Neural cell (in vitro differentiated cells): ENCODE measurements around the gene EEF1A2. TPM values are rescaled to one million over a fixed set of nuclear protein-coding genes. Genes with fewer than 3 reads are reported as not detected.

Experiments
- H2AFZ ChIP-seq: fragments of 200-600, 300-800 bp; sonication (generic), shearing (Covaris generic); 2 replicates; pipeline ENCODE4 v1.6.0; 2014; ENCODE audit warnings: low read depth, mild to moderate bottlenecking, antibody characterized with exemption, low read length, moderate library complexity
- H3F3A ChIP-seq: fragments of 200-600 bp; shearing (Covaris generic); 2 replicates; pipeline ENCODE4 v1.6.1; 2016; ENCODE audit warnings: mild to moderate bottlenecking, moderate library complexity, mixed read lengths, antibody characterized with exemption, low read length; ENCODE audit not compliant: insufficient read depth, poor library complexity, severe bottlenecking
- H3K27ac ChIP-seq: fragments of 200-600, 300-800 bp; sonication (generic), shearing (Covaris generic); 2 replicates; pipeline ENCODE4 v1.5.1; 2014; ENCODE audit warnings: mild to moderate bottlenecking, low read length, moderate library complexity
- H3K27me3 ChIP-seq: fragments of 300-800, 200-600 bp; sonication (generic), shearing (Covaris generic); 2 replicates; pipeline ENCODE4 v1.6.0; 2014; ENCODE audit warnings: mild to moderate bottlenecking, low read depth, low read length, moderate library complexity; ENCODE audit not compliant: insufficient read depth
- H3K36me3 ChIP-seq: fragments of 300-800, 200-600 bp; sonication (generic), shearing (Covaris generic); 2 replicates; pipeline ENCODE4 v1.5.1; 2014; ENCODE audit warnings: mild to moderate bottlenecking, antibody characterized with exemption, low read length, moderate library complexity; ENCODE audit not compliant: insufficient read depth
- H3K4me2 ChIP-seq: fragments of 300-800, 200-600 bp; sonication (generic), shearing (Covaris generic); 2 replicates; pipeline ENCODE4 v1.6.0; 2014; ENCODE audit warnings: mild to moderate bottlenecking, low read length
- H3K4me3 ChIP-seq: fragments of 300-800, 200-600 bp; sonication (generic), shearing (Covaris generic); 2 replicates; pipeline ENCODE4 v1.5.1; 2014; ENCODE audit warnings: mild to moderate bottlenecking, low read length, moderate library complexity
- H3K79me2 ChIP-seq: fragments of 200-600 bp; shearing (Covaris generic); replicated peaks from 2 replicates; pipeline ENCODE4 v1.6.0; 2014; ENCODE audit warnings: mild to moderate bottlenecking, low read length, moderate library complexity; ENCODE audit not compliant: insufficient read depth
- H3K9ac ChIP-seq: fragments of 300-800, 200-600 bp; sonication (generic), shearing (Covaris generic); 2 replicates; pipeline ENCODE4 v1.6.1; 2016; ENCODE audit warnings: mild to moderate bottlenecking, low read length, mixed read lengths
- H3K9me2 ChIP-seq: fragments of 200-600 bp; shearing (Covaris generic); 2 replicates; pipeline ENCODE4 v1.6.1; 2016; ENCODE audit warnings: mild to moderate bottlenecking, low read length, mixed read lengths; ENCODE audit not compliant: insufficient read depth
- H3K9me3 ChIP-seq: fragments of 200-600, 300-800 bp; sonication (generic), shearing (Covaris generic); 2 replicates; pipeline ENCODE4 v1.6.1; 2016; ENCODE audit warnings: mild to moderate bottlenecking, mixed run types, low read length, moderate library complexity, mixed read lengths
- H4K20me1 ChIP-seq: fragments of 200-600 bp; shearing (Covaris generic); 2 replicates; pipeline ENCODE4 v1.6.1; 2016; ENCODE audit warnings: mild to moderate bottlenecking, mixed run types; ENCODE audit not compliant: insufficient read depth
- CTCF ChIP-seq: fragments of 450-650 bp; IDR thresholded peaks from 2 replicates; pipeline ENCODE4 v1.5.1; 2014; ENCODE audit warnings: antibody characterized with exemption, mild to moderate bottlenecking, moderate library complexity; ENCODE audit not compliant: poor library complexity, severe bottlenecking
- EP300 ChIP-seq: fragments of 450-650 bp; conservative IDR thresholded peaks from 2 replicates; pipeline ENCODE4 v1.6.1; 2014; ENCODE audit warnings: antibody characterized with exemption, mild to moderate bottlenecking, moderate library complexity; ENCODE audit not compliant: poor library complexity, severe bottlenecking
- EZH2 ChIP-seq: fragments of 200-600, 300-800 bp; shearing (Covaris generic), sonication (generic); IDR thresholded peaks from 2 replicates; pipeline ENCODE4 v1.6.1; 2014; ENCODE audit warnings: antibody characterized with exemption, low read length, borderline replicate concordance, mild to moderate bottlenecking; ENCODE audit not compliant: insufficient read depth, poor library complexity, severe bottlenecking
- MXI1 ChIP-seq: fragments of 450-650 bp; conservative IDR thresholded peaks from 2 replicates; pipeline ENCODE4 v1.6.1; 2014; ENCODE audit warnings: antibody characterized with exemption, mild to moderate bottlenecking; ENCODE audit not compliant: poor library complexity, severe bottlenecking
- POLR2AphosphoS5 ChIP-seq: IDR thresholded peaks from 2 replicates; pipeline ENCODE4 v1.6.1; 2012
- RAD21 ChIP-seq: fragments of 450-650 bp; conservative IDR thresholded peaks from 2 replicates; pipeline ENCODE4 v1.6.1; 2014; ENCODE audit warnings: antibody characterized with exemption, mild to moderate bottlenecking, moderate library complexity
- REST ChIP-seq: IDR thresholded peaks from 2 replicates; pipeline ENCODE4 v1.6.1; 2012; ENCODE audit warnings: borderline replicate concordance
- SMC3 ChIP-seq: fragments of 450-650 bp; conservative IDR thresholded peaks from 2 replicates; pipeline ENCODE4 v1.6.1; 2014; ENCODE audit warnings: antibody characterized with exemption, mild to moderate bottlenecking, moderate library complexity; ENCODE audit not compliant: poor library complexity
- TAF1 ChIP-seq: IDR thresholded peaks from 2 replicates; pipeline ENCODE4 v1.6.1; 2012; ENCODE audit warnings: low read depth
- polyA minus RNA-seq: library from RNA; depleted of rRNA, polyadenylated mRNA; stranded (reverse); fragments of >200 nt; gene quantifications from 2 replicates; pipeline ENCODE4 v1.2.3, GENCODE V29; 2014
- polyA plus RNA-seq: library from polyadenylated mRNA; depleted of rRNA; stranded (reverse); fragments of >200 nt; gene quantifications from 2 replicates; pipeline ENCODE4 v1.2.3, GENCODE V29; 2014

Gene EEF1A2
- polyA plus RNA-seq (208 and 260 TPM in 2 replicates), polyA minus RNA-seq (235 and 244 TPM in 2 replicates)

- no peaks in the 10 kb centered on the region for H3K27me3 ChIP-seq
- H3K4me2 ChIP-seq: peak within 1 kb of the TSS; percentile 84
Measured at GRCh38 chr20:63498960-63499337, at the start of gene EEF1A2. EEF1A2 (minus strand) TSS chr20:63499083; CDS start chr20:63497763, 1,320 bp downstream.

GRCh38 chr20:63548542-63548941, 49.7 kb upstream of the EEF1A2 start:
- TF ChIP-seq MXI1: no peak
- no peak for TF ChIP-seq EZH2
- no peak for TF ChIP-seq TAF1
- no peaks in the 10 kb centered on the region for H4K20me1 ChIP-seq
- H3K4me3 ChIP-seq: no peak overlapping the region
- no peaks in the 10 kb centered on the region for H3K9me2 ChIP-seq
- no peaks in the 10 kb centered on the region for H3K27me3 ChIP-seq
- no peaks in the 10 kb centered on the region for H3F3A ChIP-seq
- H3K79me2 ChIP-seq: no peaks in the 10 kb centered on the region
- no peak overlapping the region for H2AFZ ChIP-seq
- no peak overlapping the region for H3K9ac ChIP-seq
- H3K36me3 ChIP-seq: no peaks in the 10 kb centered on the region
- H3K4me2 ChIP-seq: no peak overlapping the region
- H3K27ac ChIP-seq: no peak overlapping the region
- H3K9me3 ChIP-seq: no peaks in the 10 kb centered on the region

More at GRCh38 chr20:63498960-63499337, at the start of gene EEF1A2:
- Histone ChIP-seq H3F3A (no peaks in the 10 kb centered on the region), H3K4me3 (peak within 1 kb of the TSS; percentile 88), H3K9me2 (no peaks in the 10 kb centered on the region), H2AFZ (no peak within 1 kb of the TSS), H3K79me2 (peaks cover 3% of the 10 kb centered on the region), H3K36me3 (peaks cover 12% of the 10 kb centered on the region), H3K9me3 (no peaks in the 10 kb centered on the region), H4K20me1 (no peaks in the 10 kb centered on the region), H3K9ac (peak within 1 kb of the TSS; percentile 85), H3K27ac (peak within 1 kb of the TSS; percentile 44)
- TF ChIP-seq SMC3: no peak
- peak; percentile 40 for TF ChIP-seq RAD21
- TF ChIP-seq MXI1: peak; percentile 58
- no peak for TF ChIP-seq REST
- peak; percentile 65 for TF ChIP-seq POLR2AphosphoS5
- no peak for TF ChIP-seq TAF1
- peak; percentile 60 for TF ChIP-seq CTCF
- TF ChIP-seq EP300: no peak
